Dendritic cell treated with granulocyte-macrophage colony-stimulating factor and Interleukin-4, amounts not matched to agents 40 ng/mL and 50 ng/mL, for 4 days (primary cell): Measurements from ENCODE around the gene POLDIP2.

ENCODE experiments used
- H3K27ac Mint-ChIP-seq: one replicate; pipeline ENCODE4 v1.8.0; 2022; ENCODE audit warnings: mild to moderate bottlenecking, mixed read lengths
- H3K27me3 Mint-ChIP-seq: one replicate; pipeline ENCODE4 v1.8.0; 2022; ENCODE audit warnings: mild to moderate bottlenecking, mixed read lengths
- H3K36me3 Mint-ChIP-seq: one replicate; pipeline ENCODE4 v1.8.0; 2022; ENCODE audit warnings: low read depth, mixed read lengths
- H3K4me1 Mint-ChIP-seq: one replicate; pipeline ENCODE4 v1.8.0; 2022; ENCODE audit warnings: low read depth, mixed read lengths
- H3K4me3 Mint-ChIP-seq: one replicate; pipeline ENCODE4 v1.8.0; 2022; ENCODE audit warnings: mild to moderate bottlenecking, moderate library complexity, mixed read lengths
- H3K9me3 Mint-ChIP-seq: one replicate; pipeline ENCODE4 v1.8.0; 2022; ENCODE audit warnings: mixed read lengths
- intact Hi-C: fragments of 100-400 bp; cut with micrococcal nuclease; formaldehyde crosslinking; loops from one replicate; pipeline ENCODE4 v1.15.0; 2022

Gene POLDIP2

DNA sequence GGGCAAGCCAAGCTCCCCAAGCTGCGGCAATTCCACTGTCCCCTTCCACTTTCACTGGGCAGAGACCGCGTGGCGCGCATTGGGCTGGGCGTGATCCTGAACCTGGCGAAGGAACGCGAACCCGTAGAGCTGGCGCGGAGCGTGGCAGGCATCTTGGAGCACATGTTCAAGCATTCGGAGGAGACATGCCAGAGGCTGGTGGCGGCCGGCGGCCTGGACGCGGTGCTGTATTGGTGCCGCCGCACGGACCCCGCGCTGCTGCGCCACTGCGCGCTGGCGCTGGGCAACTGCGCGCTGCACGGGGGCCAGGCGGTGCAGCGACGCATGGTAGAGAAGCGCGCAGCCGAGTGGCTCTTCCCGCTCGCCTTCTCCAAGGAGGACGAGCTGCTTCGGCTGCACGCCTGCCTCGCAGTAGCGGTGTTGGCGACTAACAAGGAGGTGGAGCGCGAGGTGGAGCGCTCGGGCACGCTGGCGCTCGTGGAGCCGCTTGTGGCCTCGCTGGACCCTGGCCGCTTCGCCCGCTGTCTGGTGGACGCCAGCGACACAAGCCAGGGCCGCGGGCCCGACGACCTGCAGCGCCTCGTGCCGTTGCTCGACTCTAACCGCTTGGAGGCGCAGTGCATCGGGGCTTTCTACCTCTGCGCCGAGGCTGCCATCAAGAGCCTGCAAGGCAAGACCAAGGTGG lies 24.0 kb upstream of the POLDIP2 start:
- Mint-ChIP-seq H3K4me1 (peaks cover 37% of the 10 kb centered on the region), H3K27ac (no peak overlapping the region), H3K27me3 (peaks cover 57% of the 10 kb centered on the region), H3K4me3 (peak overlapping the region; percentile 41), H3K9me3 (no peaks in the 10 kb centered on the region), H3K36me3 (peaks cover 5% of the 10 kb centered on the region)
- intact Hi-C loops, result loop anchor here (5.0 to 10.0 kb wide), 2 partner anchors 36 to 164 kb away; no protein-coding TSS in a partner anchor

DNA sequence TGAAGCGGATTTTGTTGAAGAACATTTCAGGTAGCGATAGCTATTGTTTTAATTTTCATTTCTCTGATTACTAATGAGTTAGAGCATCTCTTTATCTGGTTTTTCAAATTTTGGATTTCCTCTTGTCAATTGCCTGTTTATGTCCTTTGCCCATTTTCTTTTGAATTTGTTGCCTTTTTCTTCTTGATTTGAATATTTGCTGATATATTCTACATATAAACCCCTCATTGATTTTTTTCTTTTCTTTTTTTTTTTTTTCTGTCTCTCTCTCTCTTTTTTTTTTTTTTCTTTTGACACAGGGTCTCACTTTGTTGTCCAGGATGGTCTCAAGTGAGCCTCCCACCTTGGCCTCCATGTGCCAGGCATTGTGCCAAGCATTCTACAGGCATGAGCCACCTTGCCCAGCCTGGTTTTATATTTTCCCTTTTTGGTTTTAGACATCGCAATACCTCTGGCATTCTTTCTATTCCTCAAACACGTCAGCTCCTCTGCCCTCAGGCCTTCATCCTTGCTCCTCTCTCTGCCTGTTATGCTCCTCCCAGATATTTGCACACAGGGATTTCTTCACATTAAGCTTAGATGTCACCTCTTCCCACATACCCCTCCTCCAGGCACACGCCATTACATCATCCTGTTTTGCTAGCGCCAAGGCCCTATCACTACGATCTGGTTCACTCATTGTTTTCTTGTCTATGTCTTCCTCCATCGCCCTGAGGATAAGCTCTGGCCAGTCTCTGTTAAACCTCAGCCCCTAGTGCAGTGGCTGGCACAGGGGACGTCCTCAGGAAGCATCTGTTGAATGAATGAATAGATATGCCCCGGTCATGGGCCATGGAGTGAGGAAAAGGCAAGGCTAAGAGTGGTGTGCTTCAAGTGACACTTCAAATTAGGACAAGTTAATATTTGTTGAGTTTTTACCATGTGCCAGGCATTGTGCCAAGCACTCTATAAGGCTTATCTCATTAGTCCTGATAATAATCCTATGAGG lies 22.8 kb upstream of the POLDIP2 start:
- Mint-ChIP-seq H3K27ac (no peak overlapping the region), H3K27me3 (peaks cover 55% of the 10 kb centered on the region), H3K4me1 (peaks cover 32% of the 10 kb centered on the region), H3K9me3 (no peaks in the 10 kb centered on the region), H3K4me3 (no peak overlapping the region), H3K36me3 (peaks cover 5% of the 10 kb centered on the region)
- intact Hi-C loops, result loop anchor here (5.0 to 10.0 kb wide), 2 partner anchors 37 to 165 kb away; no protein-coding TSS in a partner anchor

DNA sequence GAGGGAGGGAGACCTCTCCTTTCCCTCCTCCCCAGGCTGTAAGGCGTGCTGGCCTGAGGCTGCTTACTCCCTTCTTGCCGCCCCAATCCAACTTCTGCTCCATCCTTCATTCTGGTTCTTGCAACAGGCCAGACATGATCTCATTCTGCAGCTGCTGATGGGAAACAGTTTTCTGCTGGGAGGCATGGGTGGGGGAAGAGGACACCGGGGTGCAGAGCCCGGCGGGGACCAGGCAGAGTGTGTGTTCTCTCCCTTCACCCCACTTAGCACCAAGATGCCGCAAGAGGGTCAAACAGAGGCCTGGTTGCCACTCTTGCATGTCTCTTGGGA lies 15.6 kb upstream of the POLDIP2 start:
- Mint-ChIP-seq H3K4me1 (peaks cover 35% of the 10 kb centered on the region), H3K27me3 (peaks cover 35% of the 10 kb centered on the region), H3K9me3 (no peaks in the 10 kb centered on the region), H3K4me3 (peak overlapping the region; percentile 28), H3K36me3 (peaks cover 6% of the 10 kb centered on the region), H3K27ac (no peak overlapping the region)
- intact Hi-C loops, result no loop called here

DNA sequence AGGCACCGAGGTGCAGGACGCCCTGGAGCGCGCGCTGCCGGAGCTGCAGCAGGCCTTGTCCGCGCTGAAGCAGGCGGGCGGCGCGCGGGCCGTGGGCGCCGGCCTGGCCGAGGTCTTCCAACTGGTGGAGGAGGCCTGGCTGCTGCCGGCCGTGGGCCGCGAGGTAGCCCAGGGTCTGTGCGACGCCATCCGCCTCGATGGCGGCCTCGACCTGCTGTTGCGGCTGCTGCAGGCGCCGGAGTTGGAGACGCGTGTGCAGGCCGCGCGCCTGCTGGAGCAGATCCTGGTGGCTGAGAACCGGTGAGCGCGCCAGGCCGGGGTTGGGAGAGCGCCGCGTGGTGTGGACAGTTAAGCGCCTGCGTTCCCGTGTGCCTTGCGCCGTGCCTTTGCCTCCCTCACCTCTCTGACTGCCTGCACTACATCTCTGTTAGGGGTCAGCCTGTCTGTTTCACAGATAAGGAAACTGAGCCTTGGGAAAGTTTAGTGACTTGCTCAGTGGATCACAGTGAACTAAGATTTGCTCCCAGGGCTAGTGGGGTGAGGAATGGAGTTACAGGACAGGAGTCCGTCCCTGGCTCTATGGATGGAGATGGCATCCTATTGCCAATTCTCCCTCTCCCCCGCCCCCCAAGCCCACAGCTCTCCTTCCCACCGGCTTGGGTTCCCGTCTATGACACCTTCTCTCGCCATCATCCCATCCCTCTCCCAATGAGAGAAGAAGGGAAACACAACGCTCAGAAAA lies 15.0 kb upstream of the POLDIP2 start:
- Mint-ChIP-seq H3K9me3 (no peaks in the 10 kb centered on the region), H3K27ac (no peak overlapping the region), H3K27me3 (peaks cover 35% of the 10 kb centered on the region), H3K36me3 (peaks cover 10% of the 10 kb centered on the region), H3K4me1 (peaks cover 35% of the 10 kb centered on the region), H3K4me3 (peak overlapping the region; percentile 76)
- intact Hi-C loops, result no loop called here

DNA sequence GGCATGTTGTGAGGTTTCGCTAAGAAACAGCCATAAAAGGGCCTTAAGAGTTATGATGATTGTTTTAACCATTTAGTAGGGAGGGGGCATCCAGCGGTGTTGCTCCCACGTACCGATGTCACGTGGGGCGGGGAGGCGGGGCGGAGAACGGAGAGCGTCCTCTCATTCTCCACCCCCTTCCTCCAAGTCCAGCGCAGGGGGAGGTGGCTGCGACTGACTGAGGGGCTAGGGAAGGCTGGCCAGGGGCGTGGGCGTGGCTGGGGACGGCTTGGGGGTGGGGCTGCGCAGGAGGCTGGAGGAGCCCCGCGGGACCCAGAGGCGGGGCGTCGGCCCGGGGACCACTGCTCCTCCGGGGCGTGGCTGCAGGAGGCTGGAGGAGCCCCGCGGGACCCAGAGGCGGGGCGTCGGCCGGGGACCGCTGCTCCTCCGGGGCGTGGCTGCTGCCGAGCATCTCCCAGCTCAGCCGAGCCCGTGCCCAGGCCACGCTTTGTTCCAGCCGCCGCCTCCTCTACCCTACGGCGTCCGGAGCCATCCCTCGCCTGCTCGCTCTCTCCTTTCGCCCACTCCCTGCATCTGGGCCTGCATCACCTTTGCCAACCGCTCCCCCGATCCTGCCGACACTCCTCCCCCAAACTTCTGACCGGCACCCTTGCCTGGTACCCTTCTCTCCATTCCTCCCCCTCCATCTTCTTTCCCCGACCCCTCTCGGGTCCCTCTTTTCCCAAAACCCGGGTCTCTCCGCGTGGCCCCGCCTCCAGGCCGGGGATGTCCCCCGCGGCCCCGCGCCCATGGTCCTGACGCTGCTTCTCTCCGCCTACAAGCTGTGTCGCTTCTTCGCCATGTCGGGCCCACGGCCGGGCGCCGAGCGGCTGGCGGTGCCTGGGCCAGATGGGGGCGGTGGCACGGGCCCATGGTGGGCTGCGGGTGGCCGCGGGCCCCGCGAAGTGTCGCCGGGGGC lies 14.2 kb upstream of the POLDIP2 start, which contains the start of gene SARM1:
TSS of gene SARM1 (plus strand) at position 450 of the 958 bp plus-strand sequence. CDS start at position 789, 339 bp downstream.
- Mint-ChIP-seq H3K9me3 (no peaks in the 10 kb centered on the region), H3K27me3 (peaks cover 33% of the 10 kb centered on the region), H3K4me3 (peak within 1 kb of the TSS; percentile 76), H3K4me1 (peaks cover 35% of the 10 kb centered on the region), H3K27ac (peak within 1 kb of the TSS; percentile 28), H3K36me3 (peaks cover 18% of the 10 kb centered on the region)
- intact Hi-C loops, result no loop called here

DNA sequence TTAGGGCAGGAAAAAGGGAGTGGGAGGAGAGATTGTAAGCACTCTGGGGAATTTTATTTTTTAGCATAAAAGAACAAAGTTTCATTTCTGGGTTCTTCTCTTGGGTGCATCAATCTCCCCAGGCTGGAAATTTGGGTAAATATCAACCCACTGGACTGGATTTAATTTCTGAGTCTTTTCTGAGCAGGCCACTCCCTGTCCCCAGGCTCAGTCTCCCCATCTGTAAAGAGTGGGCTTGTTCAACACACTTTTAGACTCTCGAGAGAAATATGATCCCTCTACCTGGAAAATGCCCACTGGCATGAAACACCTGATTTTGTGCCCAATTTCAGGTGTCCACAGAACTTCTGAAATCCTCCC lies 13.4 kb upstream of the POLDIP2 start:
- Mint-ChIP-seq H3K27ac (peak overlapping the region; percentile 28), H3K4me3 (no peak overlapping the region), H3K9me3 (no peaks in the 10 kb centered on the region), H3K36me3 (peaks cover 26% of the 10 kb centered on the region), H3K4me1 (peaks cover 35% of the 10 kb centered on the region), H3K27me3 (peaks cover 33% of the 10 kb centered on the region)
- intact Hi-C loops, result no loop called here

DNA sequence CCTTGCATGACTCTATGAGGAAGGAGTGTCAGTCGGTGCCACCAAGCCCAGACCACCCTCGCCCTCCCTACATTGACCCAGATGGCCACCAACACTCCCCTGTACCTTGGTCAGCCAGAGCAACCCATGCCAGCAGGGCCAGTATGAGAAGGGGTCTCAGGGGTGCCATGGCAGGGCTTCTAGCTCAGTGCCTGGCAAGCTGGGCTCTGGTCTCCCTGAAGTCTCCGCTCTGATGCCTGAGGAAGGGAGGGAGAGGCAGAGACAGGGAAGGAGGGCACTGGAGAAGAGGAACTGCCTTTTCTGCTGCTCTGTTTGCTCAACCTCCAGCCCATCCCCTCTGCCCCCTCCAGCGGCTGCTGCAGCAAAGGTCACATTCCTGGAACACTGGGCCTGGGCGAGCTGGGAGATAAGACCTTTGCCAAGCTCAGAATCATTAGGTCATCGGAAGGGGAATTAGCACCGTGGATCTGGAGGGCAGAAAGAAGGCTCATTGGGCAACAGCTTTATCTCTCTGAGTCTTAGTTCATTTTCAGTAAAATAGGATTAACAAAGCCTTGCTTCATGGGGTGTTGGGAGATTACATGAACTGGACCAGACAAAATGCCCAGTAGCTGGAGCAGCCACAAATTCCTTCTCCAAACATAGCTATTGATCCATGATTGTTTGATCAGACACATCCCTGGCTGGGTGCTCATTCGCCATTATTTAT lies 12.9 kb upstream of the POLDIP2 start, which contains the start of gene VTN:
TSS of gene VTN (minus strand) at position 273 of the 709 bp plus-strand sequence. CDS start at position 169, 104 bp downstream.
- Mint-ChIP-seq H3K4me3 (peak within 1 kb of the TSS; percentile 76), H3K9me3 (no peaks in the 10 kb centered on the region), H3K27ac (peak within 1 kb of the TSS; percentile 28), H3K36me3 (peaks cover 32% of the 10 kb centered on the region), H3K27me3 (peaks cover 31% of the 10 kb centered on the region), H3K4me1 (peaks cover 35% of the 10 kb centered on the region)
- intact Hi-C loops, result no loop called here

DNA sequence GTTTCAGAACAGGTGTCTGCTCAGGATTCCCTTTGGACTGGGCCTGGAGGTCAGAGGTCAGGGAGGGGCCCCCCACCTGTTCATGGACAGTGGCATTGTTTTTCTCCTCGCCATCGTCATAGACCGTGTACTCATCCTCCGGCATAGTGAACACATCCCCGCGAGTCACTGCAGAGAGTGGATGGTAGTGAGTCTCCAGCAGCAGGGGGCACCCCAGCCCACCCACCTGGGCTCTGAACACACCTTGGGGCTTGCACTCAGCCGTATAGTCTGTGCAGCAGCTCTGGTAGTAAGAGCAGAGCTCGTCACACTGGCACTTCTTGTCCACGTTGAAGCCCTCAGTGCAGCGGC lies 12.3 kb upstream of the POLDIP2 start:
- H3K4me1 Mint-ChIP-seq, result peaks cover 35% of the 10 kb centered on the region
- intact Hi-C loops, result no loop called here
- H3K27ac Mint-ChIP-seq, result peak overlapping the region; percentile 28
- no peak overlapping the region for H3K4me3 Mint-ChIP-seq
- no peaks in the 10 kb centered on the region for H3K9me3 Mint-ChIP-seq
- peaks cover 28% of the 10 kb centered on the region for H3K27me3 Mint-ChIP-seq
- peaks cover 37% of the 10 kb centered on the region for H3K36me3 Mint-ChIP-seq

DNA sequence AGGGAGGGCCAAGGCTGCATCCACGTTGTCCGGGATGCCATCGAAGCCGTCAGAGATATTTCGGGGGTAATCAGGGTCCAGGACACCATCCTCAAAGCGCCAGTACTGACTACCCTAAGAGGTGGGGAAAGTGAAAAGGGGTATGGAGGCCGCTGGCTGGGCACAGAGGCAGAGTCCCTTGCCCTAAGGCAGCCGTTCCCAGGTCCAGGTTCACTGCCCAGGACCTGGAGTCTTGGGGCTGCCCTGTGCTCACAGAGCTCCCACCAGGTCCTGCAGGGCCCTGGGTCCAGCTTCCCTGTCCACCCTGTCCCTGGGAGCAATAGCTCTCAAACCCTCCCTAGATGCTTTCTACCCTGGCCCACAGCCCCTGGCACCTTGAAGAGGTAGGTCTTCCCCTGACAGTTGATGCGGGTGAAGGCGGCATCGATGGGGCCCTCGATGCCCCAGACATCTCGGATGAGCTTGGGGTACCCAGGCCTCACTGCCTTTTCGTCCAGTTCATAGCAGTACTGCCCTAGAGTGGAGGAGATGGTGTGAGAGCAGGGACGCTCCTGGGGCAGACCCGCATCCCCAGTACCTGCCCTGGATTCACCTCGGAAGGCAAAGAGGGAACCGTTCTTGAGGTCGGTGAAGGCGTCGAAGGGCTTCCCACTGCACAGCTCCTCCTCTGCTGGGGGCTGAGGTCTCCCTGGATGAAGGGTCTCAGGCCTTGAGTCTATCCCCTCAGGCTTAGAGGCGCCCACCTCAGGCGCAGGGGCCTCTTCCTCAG lies 11.8 kb upstream of the POLDIP2 start:
- intact Hi-C loops, result no loop called here
- H3K27me3 Mint-ChIP-seq, result peaks cover 25% of the 10 kb centered on the region
- H3K4me1 Mint-ChIP-seq, result peaks cover 35% of the 10 kb centered on the region
- no peak overlapping the region for H3K27ac Mint-ChIP-seq
- peaks cover 43% of the 10 kb centered on the region for H3K36me3 Mint-ChIP-seq
- no peaks in the 10 kb centered on the region for H3K9me3 Mint-ChIP-seq
- H3K4me3 Mint-ChIP-seq, result no peak overlapping the region

DNA sequence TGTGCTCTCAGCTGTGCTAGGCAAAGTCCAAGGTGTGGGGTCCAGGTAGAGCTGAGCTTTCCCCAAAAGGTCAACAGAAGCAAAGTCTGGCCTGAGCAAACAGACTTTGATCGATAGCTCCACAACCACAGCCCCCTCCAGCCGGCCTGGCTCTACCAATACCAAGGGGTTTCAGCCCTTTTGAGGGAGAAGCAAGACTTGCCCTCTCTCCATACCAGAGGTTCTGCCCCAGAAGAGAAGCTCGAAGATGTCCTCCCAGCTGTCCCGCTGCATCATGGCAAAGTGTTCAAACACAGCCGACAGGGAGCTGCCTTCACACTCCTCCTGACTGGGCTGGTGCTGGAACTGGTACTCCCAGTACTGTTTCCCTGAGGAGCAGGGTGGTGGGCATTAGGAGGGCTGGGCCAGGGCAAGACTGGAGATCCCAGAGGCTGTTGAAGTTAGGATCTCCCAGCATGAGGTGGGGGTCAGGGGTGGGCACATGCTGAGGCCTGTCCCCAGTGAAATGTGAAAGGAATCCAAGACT lies 11.0 kb upstream of the POLDIP2 start:
- no peaks in the 10 kb centered on the region for H3K9me3 Mint-ChIP-seq
- peaks cover 35% of the 10 kb centered on the region for H3K4me1 Mint-ChIP-seq
- peaks cover 50% of the 10 kb centered on the region for H3K36me3 Mint-ChIP-seq
- no peak overlapping the region for H3K4me3 Mint-ChIP-seq
- peaks cover 19% of the 10 kb centered on the region for H3K27me3 Mint-ChIP-seq
- H3K27ac Mint-ChIP-seq, result no peak overlapping the region
- intact Hi-C loops, result no loop called here

DNA sequence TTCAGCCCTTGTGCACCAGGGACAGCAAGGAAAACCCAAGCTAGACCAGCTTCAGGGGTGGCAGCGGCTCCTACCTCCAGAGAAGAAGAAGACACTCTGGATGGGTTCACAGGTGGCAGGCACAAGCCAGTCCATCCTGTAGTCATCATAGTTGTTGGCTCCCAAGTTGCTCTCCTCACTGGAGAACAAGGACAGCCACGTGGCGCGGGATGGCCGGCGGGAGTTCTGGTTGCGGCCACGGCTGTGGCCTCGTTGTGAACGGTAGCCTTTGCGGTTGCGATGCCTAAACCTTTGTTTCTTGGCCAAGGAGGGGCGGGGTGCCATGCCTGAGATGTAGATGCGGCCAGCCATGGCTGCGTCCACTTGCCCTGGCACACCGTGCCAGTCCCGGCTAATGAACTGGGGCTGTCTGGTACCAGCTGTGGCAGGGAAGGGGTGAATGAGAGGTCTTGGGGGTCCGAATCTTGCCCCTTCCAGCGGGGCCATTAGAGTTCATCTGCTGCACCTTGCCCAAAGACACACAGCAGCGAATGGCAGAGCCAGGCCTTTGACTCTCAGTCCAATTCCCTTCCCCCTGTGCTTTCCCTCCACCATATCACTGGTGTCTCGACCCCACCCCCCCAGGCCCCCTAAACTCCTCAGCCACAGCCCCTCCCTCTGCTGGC lies 10.4 kb upstream of the POLDIP2 start:
- Mint-ChIP-seq H3K9me3 (no peaks in the 10 kb centered on the region), H3K36me3 (peaks cover 56% of the 10 kb centered on the region), H3K4me1 (peaks cover 31% of the 10 kb centered on the region), H3K4me3 (no peak overlapping the region), H3K27me3 (peaks cover 13% of the 10 kb centered on the region), H3K27ac (no peak overlapping the region)
- intact Hi-C loops, result no loop called here
